ENCODE data around the gene UNC5C. TPM values are rescaled to one million over a fixed set of nuclear protein-coding genes. Genes with fewer than 3 reads are reported as not detected.

The UNC5C gene
- polyA plus RNA-seq, 1 experiment, result not detected

DNA sequence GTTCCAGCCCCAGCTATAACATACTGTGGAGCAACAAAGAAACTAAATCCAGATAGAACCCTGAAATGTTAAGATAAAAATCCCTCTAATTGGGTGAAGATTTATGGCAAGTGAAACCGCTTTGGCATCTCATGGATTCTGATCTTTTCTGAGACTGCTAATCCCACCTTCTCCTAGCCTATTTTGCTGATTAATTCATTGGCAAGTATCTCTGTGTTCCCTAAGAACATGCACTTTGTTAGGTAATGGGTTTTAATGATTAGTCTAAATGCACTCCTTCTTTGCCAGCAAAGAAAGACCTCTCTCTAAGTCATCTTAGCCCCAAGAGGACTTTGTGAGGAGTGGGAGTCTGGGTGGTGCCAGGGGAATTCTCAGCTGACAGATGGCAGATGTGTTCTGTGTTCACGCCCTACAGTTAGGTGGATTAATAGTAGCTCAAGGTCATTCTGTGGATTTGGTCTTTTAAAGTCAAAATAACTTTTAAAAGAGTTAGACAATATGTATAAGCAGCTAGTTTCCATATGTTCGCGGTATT is 171.3 kb downstream of the UNC5C start:
- no peak overlapping the region for H3K4me3 ChIP-seq (ENCODE audit: low read depth, low read length)

DNA sequence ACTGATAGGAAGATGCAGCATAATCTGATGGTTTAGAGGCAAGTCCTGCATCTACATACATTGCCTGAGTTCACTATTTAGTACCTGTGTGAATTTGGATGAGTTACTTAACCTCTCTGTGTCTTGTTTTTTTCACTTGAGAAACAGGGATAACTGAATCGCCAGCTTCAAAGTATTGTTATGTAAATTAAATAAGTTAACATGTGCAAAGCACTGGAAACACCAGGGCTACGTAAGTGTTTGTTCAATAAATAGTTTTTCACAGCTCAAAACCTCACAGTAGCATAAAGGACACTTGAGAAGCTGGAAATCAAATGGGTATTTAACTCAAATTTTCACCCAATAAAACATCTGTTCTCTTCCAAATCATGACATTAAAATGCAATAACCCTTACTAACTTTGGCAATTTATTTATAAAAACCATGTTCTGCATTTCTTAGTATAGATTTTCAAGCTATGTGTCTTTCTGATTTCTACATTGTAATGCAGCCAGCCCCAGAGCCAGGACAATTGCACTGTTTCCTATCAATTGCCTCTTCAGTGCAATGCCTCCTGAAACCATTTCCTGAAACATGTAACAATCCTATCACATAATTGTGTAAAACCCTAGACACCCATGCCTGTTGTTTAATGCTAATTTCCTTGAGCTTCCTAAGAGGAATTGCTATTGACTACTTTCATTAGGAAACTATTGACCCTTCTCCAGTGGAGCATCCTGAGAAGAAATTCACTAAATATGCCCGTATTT is 177.1 kb downstream of the UNC5C start:
- TF ChIP-seq, protein P1, sequence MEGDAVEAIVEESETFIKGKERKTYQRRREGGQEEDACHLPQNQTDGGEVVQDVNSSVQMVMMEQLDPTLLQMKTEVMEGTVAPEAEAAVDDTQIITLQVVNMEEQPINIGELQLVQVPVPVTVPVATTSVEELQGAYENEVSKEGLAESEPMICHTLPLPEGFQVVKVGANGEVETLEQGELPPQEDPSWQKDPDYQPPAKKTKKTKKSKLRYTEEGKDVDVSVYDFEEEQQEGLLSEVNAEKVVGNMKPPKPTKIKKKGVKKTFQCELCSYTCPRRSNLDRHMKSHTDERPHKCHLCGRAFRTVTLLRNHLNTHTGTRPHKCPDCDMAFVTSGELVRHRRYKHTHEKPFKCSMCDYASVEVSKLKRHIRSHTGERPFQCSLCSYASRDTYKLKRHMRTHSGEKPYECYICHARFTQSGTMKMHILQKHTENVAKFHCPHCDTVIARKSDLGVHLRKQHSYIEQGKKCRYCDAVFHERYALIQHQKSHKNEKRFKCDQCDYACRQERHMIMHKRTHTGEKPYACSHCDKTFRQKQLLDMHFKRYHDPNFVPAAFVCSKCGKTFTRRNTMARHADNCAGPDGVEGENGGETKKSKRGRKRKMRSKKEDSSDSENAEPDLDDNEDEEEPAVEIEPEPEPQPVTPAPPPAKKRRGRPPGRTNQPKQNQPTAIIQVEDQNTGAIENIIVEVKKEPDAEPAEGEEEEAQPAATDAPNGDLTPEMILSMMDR (IDR thresholded peaks at IDR 0.05; ENCODE audit: insufficient read depth, low read depth, low read length), result no peak
- Histone ChIP-seq H3K27me3 (ENCODE audit: control insufficient read depth, insufficient read depth, low read length) (no peaks in the 10 kb centered on the region), H3K4me3 (ENCODE audit: low read depth, low read length) (no peak overlapping the region), H3K36me3 (ENCODE audit: control insufficient read depth, insufficient read depth, low read length) (no peaks in the 10 kb centered on the region)
- ChIA-PET CTCF (interaction anchor here (1.1 kb wide), 1 partner anchor 18 kb away, joined by 4 read pairs; no protein-coding TSS in a partner anchor), POLR2A (no interaction called here)
- DNase-seq (ENCODE audit: low read depth), result no peak

More for the DNA sequence above, 171.3 kb downstream of the UNC5C start:
- Histone ChIP-seq H3K27me3 (ENCODE audit: control insufficient read depth, insufficient read depth, low read length) (no peaks in the 10 kb centered on the region), H3K36me3 (ENCODE audit: control insufficient read depth, insufficient read depth, low read length) (no peaks in the 10 kb centered on the region)
- ChIA-PET POLR2A (no interaction called here), CTCF (no interaction called here)
- TF ChIP-seq, protein P1 (IDR thresholded peaks at IDR 0.05; ENCODE audit: insufficient read depth, low read depth, low read length), result no peak
- DNase-seq (ENCODE audit: low read depth), result no peak

DNA sequence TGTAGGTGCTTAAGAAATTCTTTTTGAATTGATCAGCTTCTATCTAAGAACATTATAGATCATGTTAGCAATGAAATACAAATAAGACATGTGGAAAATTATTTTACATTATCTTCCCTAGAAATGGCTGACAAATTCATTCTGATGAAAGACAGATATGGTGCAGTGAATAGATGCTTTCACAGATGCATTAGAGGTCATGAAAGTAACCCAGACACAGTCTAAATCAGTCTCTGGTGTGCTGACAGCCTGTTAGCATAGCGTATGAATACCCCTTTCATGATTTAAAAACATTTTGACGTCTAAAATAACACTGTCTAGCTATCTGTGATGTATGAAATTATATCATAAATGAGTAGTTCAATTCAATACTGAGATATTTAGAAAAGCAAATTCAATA is 180.9 kb downstream of the UNC5C start:
- no peak for DNase-seq (ENCODE audit: low read depth)
- no peaks in the 10 kb centered on the region for H3K36me3 ChIP-seq (ENCODE audit: control insufficient read depth, insufficient read depth, low read length)
- H3K27me3 ChIP-seq (ENCODE audit: control insufficient read depth, insufficient read depth, low read length), result no peaks in the 10 kb centered on the region
- TF ChIP-seq, protein P1 (IDR thresholded peaks at IDR 0.05; ENCODE audit: insufficient read depth, low read depth, low read length), result no peak
- H3K4me3 ChIP-seq (ENCODE audit: low read depth, low read length), result no peak overlapping the region
- CTCF ChIA-PET, result no interaction called here
- POLR2A ChIA-PET, result no interaction called here

DNA sequence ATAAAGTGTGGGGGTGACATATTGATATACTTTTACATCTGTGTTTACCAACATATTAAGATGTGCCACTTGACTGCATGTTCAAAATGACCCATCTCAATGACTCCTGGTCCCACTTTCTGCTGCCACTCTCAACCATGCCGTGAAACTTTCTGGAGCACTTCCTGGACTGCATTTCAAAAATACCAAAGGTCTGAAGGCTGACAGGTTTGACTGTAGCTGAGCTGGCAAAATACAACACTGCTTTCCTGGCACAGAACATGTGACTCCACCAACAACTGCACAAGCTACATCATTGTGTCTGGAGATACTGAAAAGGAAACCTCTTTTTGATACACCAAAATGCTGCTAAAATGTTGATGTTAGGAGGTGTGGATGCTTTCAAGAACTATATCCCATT is 184.8 kb downstream of the UNC5C start:
- no peak for DNase-seq (ENCODE audit: low read depth)
- no peaks in the 10 kb centered on the region for H3K36me3 ChIP-seq (ENCODE audit: control insufficient read depth, insufficient read depth, low read length)
- POLR2A ChIA-PET, result no interaction called here

DNA sequence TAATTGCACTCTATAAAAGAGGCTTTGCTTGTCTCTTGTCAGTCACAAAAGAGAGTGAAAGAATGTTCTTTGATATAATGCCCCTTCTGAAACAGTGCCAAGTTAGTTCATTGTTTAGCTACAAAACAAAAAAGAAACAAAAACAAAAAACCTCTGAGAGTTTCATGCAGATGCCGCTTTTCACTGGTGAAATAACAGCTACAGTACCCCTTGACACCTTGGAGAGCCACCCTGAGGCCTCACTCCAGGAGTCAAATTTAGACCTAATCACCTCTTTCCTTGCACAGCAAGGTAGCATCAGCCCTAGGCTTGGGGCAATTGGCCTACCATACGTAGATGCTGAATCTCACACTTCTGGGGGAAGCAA is 185.2 kb downstream of the UNC5C start:
- Histone ChIP-seq H3K36me3 (ENCODE audit: control insufficient read depth, insufficient read depth, low read length) (no peaks in the 10 kb centered on the region), H3K27me3 (ENCODE audit: control insufficient read depth, insufficient read depth, low read length) (no peaks in the 10 kb centered on the region), H3K4me3 (ENCODE audit: low read depth, low read length) (no peak overlapping the region)
- no peak for DNase-seq (ENCODE audit: low read depth)
- TF ChIP-seq, protein P1 (IDR thresholded peaks at IDR 0.05; ENCODE audit: insufficient read depth, low read depth, low read length), result no peak
- POLR2A ChIA-PET, result no interaction called here
- CTCF ChIA-PET, result no interaction called here

More for the DNA sequence above, 184.8 kb downstream of the UNC5C start:
- Histone ChIP-seq H3K27me3 (ENCODE audit: control insufficient read depth, insufficient read depth, low read length) (no peaks in the 10 kb centered on the region), H3K4me3 (ENCODE audit: low read depth, low read length) (no peak overlapping the region)
- TF ChIP-seq, protein P1 (IDR thresholded peaks at IDR 0.05; ENCODE audit: insufficient read depth, low read depth, low read length), result no peak
- CTCF ChIA-PET, result no interaction called here
